CD4-positive, alpha-beta T cell treated with Interleukin-6 at 100 ng/mL for 8 hours (primary cell): ENCODE data around the gene NEU4.
A peak's percentile ranks its signal among the peaks of the same experiment; 100 is the strongest.
"Not testable (repeated sequence)": the region's sequence is repeated elsewhere in the genome, so short reads cannot be mapped to it uniquely, and the experiment has no call there.

Source experiments
- DNase-seq: peaks from one replicate; pipeline ENCODE4 v3.0.0-alpha.2; 2020; ENCODE audit warnings: mixed read lengths, low spot score

Gene NEU4

DNA sequence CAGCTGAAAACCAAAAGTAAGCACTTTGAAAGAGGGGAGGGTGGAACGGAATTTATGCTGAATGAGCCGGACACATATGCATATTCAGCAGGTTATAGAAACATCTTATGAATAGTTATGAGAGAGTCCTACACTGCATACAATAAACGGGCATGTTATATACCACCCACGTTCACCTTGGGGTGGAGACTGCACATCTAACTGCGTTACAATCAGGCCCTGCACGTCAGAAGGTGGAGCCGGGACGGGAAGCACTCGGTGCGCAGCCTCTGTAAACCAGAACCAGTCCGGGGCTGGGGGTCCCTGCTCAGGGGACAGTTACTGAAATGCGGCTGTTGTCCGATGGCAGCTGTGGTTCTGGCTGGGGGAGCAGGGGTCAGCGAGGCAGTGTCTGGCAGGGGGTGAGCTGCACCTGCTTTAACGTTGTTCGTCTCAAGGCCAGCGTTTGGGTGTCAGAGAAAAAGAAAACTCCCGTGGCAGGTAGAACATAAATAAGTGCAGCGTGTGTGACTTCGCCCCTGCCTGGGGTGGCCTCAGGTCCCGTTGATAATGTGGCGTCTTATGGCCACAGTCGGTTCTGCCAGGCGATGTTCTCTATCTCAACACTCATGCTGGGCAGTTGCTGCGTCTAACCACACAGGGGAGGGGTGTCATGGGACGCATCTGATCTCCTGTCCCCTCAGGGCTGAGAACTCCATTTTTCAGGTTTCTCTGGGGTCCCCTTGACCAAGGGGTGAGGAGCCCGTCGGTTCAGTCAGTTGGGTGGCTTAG, 24.9 kb downstream of the NEU4 start:
- not testable (repeated sequence) for DNase-seq

GRCh38 chr2:241834527-241835210, 25.7 kb downstream of the NEU4 start:
- DNase-seq = no peak

DNA sequence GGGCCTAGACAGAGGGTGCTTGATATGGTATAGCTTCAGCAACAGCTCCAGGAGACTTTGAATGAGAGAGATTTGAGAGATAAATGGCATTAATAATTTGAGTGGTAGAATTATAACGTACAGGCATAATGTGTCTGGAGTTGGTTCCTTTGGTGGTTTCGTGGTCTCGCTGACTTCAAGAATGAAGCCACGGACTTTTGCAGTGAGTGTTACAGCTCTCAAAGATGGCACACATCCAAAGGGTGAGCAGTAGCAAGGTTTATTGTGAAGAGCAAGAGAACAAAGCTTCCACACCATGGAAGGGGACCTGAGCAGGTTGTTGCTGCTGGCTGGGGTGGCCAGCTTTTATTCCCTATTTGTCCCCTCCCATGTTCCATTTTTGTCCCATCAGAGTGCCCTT, 26.6 kb downstream of the NEU4 start:
- DNase-seq = no peak

- no peak for DNase-seq
Measured at GRCh38 chr2:241836292-241836691, 27.3 kb downstream of the NEU4 start.

DNA sequence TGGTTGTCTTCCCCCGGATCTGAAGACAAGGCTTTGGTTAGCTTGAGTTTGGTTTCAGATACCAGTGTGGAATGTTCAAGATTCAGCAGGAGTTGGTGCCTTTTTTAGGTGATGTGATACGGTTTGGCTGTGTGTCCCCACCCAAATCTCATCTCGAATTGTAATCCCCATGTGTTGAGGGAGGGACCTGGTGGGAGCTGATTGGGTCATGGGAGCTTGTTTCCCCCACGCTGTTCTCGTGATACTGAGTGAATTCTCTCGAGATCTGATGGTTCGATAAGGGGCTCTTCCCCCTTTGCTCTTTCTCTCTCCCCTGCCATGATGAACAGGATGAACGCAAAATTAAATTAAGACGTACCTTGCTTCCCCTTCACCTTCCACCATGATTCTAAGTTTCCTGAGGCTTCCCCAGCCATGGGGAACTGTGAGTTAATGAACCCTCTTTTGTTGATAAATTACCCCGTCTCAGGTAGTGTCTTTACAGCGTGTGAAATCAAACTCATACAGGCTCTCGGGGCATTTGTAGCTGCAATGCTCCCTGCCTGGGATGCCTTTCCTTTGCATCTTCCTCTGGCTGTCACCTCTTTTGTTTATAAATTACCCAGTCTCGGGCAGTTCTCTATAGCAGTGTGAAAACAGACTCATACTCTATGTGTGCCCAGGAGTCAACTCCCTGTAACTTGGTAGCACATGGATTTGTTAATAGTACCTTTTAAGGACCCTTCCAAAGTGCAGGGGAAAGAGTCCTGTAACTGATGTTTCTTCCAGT, 28.4 kb downstream of the NEU4 start:
- no peak for DNase-seq

GRCh38 chr2:241841181-241842066, 32.4 kb downstream of the NEU4 start:
- DNase-seq = no peak

GRCh38 chr2:241842067-241842415, 33.0 kb downstream of the NEU4 start:
- DNase-seq = no peak

GRCh38 chr2:241842620-241843211, 33.7 kb downstream of the NEU4 start:
- DNase-seq = no peak

- DNase-seq = no peak
Measured at GRCh38 chr2:241843321-241844065, 34.5 kb downstream of the NEU4 start.

DNA sequence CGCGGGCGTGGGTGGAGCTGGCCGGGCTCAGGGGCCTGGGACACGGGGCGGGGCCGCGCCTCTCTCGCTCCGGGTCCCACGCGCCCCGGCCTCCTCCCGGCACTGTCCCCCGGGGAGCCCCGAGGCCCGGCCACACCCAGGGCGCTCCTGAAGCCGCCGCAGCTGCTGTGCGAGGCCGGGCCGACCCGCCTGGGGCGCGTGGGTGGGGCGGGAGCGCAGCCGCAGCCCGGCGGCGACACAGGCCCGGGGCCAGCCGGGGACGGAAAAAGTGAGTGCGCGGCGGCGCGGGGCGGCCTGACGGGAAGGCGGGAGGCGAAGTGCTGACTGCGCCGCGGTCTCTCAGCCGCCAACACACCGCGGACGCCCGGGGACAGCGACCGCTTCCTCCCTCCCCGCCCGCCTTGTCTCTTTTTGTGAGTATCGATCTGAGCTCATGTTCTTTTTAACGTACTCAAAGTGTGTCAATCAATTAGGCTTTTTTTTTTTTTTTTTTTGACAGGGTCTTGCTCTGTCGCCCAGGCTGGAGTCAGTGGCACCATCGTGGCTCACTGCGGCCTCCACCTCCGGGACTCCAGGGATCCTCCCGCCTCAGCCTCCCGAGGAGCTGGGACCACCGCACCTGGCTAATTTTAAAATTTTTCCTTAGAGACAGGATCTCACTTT, 35.2 kb downstream of the NEU4 start:
- DNase-seq = peak; percentile 59

DNA sequence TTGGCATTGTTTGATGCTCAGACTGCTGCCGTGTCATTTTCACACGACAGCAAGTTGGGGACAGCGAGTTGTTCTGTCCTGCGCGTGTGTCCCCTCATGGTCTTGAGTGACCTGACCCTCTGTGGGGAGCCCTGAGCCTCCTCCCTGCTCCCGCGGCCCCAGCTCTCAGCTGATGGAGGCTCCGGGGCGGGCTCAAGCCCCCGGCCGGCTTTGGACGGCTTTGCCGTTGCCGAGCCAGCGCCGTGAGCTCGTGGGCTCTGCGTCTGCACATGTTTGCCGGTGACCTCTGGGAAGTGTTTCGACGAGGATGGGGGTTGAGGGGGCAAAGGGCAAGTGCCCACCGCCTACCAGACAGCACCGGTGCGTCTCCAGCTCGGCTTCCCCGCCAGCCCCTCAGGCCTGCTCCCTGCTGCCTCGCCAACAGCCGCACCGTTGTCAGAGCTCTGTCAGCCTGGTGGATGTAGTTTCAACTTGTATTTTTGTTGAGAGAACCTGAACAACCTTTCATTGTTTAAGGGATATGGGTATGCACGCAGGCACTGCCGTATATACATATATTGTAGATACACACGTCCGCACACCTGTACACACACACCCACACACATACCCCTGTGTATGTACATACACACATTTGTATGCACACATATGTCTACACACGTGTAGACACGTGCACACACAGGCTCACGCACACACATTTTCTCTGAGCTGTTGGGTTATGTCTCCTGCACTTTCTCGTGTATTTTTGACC, 36.0 kb downstream of the NEU4 start:
- DNase-seq = no peak

GRCh38 chr2:241846406-241846805, 37.4 kb downstream of the NEU4 start:
- DNase-seq = no peak

- DNase-seq = no peak
Measured at GRCh38 chr2:241848761-241849615, 40.0 kb downstream of the NEU4 start.

- no peak for DNase-seq
Measured at GRCh38 chr2:241849616-241850543, 40.9 kb downstream of the NEU4 start.

- DNase-seq = no peak
Measured at GRCh38 chr2:241850544-241851324, 41.7 kb downstream of the NEU4 start.

GRCh38 chr2:241851325-241852115, 42.5 kb downstream of the NEU4 start:
- no peak for DNase-seq
